NCI-H2196 treated with DMSO at 0.1 percent for 48 hours (cell line): ENCODE results near the gene YJEFN3.
A peak's percentile ranks its signal among the peaks of the same experiment; 100 is the strongest.

Experiments
- DNase-seq: peaks from one replicate; lab custom pipeline; 2025; ENCODE audit not compliant: unreplicated experiment; lab: John Stamatoyannopoulos, UW

Gene YJEFN3

DNA sequence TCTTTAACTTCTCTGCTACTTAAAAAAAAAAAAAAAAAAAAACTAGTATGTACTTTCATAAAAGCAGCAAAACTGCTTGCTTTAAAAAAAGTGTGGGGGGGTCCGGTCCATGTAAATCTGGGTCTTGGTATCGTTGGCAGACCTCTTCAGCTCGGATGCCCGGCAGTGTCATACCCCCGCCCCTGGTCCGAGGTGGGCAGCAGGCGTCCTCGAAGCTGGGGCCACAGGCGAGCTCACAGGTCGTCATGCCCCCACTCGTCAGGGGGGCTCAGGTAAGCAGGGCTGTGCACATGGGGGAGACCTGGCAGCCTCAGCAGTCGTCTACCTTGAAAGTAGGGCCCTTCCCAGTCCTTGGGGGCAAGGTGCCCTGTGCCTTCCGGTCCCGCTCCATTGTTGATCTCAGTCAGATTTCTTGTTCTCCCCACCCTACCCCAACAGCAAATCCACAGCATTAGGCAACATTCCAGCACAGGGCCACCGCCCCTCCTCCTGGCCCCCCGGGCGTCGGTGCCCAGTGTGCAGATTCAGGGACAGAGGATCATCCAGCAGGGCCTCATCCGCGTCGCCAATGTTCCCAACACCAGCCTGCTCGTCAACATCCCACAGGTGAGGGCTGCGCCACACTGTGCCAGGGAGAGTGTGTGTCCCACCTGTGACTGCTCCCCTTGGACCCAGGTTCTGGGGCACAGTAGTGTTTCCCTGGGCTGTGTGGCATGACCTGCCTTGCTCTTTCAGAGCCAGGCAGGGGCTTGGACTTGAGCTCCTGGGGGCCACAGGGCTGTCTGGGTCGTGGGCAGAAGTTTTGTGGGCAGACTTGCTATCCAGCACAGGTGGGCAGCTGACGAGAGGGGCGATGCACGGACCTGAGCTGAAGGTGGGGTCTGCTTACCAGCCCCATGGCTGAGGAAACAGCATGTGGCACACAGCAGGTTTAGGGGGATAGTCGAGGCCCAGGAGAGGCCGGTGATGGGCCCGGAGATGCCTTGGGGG lies 32.8 kb upstream of the YJEFN3 start:
- no peak for DNase-seq

DNA sequence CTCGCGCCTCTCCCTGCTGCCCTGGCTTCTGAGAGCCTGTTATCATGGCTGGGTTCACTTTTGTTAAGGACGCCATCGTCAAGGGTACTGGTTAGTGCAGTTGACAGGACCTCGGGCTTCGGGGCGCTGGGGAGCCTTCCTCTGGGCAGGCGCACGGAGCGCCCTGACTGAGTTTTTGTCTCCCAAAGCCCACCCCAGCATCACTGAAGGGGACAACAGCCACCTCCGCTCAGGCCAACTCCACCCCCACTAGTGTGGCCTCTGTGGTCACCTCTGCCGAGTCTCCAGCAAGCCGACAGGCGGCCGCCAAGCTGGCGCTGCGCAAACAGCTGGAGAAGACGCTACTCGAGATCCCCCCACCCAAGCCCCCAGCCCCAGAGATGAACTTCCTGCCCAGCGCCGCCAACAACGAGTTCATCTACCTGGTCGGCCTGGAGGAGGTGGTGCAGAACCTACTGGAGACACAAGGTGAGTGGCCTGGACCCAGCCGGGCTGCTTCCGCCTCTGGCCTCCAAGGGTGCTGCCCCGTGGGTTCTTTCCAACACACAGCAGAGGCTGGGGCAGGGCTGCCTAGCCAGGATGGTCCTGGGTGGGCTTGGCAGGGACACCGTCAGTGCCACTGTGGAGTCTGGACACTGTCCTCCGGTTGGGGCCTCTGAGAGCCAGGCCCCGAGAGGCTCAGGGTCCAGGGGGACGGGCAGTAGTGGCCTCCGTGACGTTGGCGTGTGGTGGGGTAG lies 30.3 kb upstream of the YJEFN3 start:
- no peak for DNase-seq

DNA sequence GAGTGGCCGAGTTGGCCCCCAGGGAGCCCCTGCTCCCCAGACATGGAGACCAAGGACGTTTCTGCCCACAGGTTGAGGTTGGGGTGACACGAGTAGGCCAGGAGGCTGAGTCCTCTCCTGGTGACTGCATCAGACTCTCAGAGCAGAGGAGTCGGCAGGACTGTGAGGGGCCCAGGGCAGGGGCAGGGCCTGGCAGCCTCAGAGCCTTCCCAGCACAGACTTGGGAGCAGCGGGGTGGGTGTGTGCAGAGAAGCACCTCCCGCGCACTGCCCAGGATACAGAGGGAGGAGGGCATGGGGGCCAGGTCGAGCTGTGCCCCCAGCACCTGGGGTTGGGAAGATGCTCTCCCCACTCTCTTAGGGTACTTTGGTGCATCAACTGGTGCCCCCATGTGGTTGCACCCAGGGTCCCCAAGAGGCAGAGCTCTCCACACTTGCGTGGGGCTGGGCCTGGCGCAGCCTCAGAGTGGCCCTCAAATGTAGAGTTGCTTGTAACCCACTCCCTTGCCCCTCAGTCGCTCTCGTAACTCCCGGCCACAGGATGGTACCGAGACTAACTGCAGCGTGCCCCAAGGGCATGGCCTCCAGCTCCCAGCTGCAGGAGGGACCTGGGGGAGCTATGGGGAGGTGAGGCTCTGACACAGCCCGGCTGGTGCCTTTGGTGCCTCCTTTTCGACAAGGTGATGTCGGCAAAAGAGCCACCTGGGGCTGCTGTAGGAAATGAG lies 29.3 kb upstream of the YJEFN3 start:
- no peak for DNase-seq

DNA sequence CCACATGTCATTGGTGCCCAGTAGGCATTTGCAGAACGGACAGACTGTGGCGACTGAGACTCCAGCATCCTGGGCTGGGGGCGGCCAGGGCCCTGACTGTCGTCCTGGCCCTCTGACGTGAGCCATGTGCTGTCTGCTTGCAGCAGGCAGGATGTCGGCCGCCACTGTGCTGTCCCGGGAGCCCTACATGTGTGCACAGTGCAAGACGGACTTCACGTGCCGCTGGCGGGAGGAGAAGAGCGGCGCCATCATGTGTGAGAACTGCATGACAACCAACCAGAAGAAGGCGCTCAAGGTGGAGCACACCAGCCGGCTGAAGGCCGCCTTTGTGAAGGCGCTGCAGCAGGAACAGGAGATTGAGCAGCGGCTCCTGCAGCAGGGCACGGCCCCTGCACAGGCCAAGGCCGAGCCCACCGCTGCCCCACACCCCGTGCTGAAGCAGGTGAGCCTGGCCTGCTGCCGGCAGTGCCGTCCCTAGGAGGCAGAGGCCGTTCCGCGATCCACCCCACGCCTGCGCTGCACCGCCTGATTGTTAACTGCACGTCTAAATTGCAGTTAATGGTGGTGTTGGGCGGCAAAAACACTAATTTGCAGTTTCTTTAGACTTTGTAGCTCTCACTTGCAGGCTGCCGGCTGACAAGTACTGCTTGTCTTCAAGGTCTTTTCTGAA lies 27.6 kb upstream of the YJEFN3 start:
- DNase-seq: no peak

DNA sequence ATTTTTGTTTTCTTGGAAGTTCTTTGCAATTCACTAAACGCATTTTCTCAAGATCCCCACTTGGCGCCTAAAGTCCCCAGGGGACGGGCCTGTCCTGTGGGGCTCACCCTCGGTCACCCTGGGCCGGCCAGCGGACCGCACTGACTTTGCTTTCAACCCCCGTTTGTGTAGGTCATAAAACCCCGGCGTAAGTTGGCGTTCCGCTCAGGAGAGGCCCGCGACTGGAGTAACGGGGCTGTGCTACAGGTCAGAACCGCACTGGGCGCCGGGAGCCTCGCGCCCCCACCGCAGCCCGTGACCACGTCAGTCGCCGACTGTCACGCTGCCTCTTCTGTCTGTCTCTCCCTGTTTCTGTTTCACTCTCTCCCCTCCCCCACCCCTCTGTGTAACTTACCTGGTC lies 26.9 kb upstream of the YJEFN3 start:
- DNase-seq: no peak

DNA sequence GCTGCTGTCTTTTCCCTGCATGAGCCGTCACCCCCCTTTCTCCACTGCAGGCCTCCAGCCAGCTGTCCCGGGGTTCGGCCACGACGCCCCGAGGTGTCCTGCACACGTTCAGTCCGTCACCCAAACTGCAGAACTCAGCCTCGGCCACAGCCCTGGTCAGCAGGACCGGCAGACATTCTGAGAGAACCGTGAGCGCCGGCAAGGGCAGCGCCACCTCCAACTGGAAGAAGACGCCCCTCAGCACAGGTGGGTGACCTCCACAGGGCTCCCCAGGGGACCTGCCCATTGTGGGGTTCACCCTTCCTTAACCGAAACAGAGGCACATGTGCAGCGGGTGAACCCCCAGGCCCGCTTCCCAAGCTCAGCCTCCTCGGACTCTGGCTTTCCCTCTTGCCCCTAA lies 26.4 kb upstream of the YJEFN3 start:
- DNase-seq: no peak

DNA sequence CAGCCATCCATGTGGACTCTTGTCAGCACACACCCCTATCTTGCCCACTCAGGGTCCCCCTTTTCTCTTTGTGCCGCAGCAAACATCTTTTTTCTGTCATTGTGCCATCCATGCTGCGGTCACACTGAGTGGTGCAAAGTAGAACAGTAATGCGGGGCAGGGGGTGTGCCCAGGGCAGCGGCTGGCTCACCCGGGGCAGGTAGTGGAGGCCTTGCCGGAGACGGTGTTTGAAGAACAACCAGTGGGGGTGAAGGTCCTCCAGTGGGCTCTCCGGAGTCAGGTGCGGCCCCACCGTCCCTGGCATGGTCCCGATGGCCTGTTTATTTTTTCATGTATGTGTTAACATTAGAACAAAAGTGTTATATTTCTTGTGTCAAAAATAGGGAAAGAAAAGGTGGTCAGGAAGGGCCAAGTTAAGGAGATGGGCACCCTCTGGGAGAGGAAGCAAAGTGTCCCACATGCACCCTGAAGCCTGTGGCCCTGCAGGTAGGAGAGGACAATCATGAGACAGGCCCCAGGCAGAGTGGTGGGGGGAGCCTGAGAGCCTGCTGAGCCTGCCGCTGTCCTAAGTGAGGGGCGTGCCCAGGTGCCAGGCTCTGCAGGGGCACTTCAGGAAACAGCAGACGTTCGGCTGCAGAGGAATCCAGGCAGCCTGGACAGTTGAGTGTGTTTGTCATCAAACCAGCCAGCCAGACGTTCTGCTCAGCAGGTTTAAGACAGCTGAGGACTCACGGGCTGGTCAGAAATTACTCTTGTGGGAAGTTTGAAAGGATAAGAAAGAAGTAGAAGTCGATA lies 25.7 kb upstream of the YJEFN3 start:
- no peak for DNase-seq

DNA sequence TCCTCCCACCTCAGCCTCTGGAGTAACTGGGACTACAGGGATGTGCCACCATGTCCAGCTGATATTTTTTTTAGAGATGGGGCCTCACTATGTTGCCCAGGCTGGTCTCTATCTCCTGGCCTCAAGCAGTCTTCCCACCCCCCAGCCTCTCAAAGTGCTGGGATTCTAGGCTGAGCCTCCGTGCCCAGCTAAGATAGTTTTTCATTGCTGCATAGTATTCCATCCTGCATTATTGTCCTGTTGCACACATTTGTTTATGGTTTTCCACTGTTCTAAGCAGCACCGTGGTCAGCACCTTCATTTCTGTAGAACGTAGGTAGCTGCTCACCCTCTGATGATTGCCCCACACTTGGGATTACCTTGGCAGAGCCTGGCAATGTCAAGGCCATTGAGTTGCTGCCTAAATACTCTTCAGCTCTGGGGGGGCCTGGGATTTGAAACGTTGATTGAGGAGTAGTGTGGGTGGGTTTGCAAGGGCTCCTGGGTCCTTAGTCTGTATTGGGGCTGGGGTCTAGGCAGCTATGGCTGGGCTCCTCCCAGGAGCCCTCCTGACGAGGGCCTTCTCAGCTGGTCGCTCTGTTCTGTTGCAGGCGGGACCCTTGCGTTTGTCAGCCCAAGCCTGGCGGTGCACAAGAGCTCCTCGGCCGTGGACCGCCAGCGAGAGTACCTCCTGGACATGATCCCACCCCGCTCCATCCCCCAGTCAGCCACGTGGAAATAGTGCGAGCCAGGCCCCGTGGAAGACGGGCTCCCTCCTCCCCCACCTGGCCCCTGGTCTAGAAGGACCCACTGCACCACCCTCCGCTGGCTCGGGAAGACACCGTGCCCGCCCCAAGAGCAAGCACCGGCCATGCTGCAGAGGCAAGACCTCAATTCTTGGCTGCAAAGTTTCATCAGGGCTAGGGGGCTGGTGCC lies 23.7 kb upstream of the YJEFN3 start:
- DNase-seq: no peak

DNA sequence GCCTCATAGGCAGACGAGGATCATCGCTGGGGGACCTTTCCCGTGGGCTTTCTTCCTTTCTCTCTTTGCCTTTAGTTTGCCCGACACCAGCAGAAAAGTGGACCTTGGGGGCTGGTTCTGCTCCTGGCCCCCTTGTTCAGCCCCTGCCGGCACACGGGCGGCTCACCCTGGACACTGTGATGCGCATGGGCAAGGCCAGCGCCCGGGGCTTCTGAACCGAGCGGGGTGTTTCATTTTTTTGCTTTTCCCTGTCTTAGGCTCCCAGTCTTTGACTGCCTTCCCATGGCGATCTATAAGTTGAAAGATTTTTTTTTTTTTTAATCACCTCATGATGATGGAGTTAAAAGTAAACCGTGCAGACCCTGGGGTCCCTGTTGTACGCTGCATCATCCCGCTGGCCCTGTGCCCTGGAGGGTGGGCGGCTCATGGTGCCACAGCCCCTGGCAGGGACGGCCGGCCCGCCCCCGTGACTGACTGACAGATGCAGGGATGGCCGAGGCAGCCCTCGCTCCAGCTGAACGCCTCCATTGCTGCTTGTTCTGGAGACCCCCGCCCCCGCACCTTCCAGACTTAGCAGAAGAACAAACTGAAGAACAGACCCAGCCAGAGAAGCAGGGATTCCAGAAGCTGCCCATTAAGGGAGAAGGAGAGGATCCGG lies 22.9 kb upstream of the YJEFN3 start:
- no peak for DNase-seq

DNA sequence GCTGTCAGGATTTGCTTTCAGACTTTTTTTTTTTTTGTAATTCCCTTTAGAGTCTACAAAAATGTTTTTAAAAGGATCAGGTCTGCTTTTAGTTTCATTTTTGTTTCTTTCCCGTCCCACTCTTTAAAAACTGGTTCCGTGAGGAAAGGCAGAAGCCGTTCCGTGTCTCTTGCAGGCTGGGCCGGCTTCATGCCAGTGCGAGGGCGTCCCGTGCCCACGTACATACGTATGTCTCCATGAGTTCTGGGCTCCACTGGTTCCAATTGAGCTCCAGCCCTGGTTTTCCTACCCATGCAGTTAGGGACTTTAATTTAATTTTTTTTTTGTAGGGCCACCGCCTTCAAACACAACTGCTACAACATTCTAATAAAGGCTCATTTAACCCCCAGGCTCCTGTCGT lies 22.1 kb upstream of the YJEFN3 start:
- DNase-seq: no peak

DNA sequence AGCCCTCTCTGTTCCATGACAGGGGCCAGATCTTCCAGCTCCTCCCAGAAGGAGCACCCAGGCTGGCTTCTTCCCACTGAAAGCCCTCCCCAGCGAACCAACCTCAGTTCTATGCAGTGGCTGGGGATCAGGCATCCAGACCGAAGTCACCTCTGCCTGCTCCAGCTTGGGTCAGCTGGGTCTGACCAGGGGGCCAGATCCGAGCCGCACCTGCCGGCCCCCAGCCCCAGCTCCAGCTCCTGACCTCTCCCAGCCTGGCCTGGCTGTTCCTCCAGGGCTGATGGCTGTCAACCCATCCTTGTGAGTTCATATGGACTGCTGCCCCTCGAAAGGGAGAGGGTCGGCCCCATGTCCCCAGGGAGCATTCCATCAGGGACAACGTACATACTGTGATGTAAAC lies 21.4 kb upstream of the YJEFN3 start:
- no peak for DNase-seq

DNA sequence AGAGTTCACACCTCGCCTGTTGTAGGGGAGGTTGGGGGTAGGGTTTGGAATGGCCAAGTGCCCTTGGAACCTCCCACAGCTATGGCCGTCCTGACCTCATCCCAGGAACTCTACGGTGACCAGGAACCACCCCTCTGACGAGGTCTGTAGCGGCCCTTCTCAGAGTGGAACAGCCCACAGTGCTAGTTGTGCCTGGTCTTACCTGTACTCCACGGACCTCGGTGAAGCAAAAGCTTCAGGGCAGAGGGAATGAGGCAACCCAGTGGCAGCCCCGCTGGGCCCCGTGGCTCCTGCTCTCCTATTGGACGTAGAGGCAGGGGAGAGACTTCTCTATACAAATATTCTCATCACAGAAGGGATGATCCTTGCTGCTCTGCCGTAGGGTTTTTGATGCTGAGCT lies 20.5 kb upstream of the YJEFN3 start:
- DNase-seq: no peak

DNA sequence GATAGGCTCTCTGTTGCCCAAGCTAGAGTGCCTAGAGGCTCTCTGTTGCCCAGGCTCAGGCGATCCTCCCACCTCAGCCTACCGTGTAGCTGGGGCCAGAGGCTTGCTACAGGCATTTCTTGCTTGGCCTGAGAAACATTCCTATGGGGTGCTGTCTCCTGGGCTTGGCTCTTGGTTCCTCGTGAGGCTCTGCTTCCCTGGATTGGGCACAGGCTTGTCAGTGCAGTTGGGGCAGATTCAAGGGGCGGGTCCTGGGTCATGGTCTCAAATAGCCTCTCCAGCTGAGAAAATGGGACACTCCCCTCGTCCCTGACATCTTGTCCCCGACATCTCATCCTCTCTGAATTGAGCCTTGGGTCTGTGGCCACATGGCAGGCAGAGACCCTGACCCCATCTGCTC lies 18.3 kb upstream of the YJEFN3 start:
- DNase-seq: no peak

DNA sequence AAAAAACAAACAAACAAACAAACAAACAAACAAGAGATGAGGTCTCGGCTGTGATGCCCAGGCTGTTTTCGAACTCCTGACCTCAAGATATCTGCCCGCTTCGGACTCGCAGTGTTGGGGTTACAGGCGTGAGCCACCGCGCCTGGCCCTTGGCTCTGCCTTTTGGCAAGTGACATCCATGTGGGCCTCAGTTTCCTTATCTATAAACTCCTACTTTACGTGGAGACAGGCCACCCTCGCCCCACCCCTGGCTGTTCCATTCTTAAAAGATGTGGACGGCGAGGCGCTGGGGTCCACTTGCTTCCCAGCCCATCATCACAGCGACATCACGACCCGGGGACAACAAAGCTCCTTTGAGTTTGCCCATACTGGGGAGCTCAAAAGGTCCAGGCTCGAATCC lies 15.0 kb upstream of the YJEFN3 start:
- no peak for DNase-seq

DNA sequence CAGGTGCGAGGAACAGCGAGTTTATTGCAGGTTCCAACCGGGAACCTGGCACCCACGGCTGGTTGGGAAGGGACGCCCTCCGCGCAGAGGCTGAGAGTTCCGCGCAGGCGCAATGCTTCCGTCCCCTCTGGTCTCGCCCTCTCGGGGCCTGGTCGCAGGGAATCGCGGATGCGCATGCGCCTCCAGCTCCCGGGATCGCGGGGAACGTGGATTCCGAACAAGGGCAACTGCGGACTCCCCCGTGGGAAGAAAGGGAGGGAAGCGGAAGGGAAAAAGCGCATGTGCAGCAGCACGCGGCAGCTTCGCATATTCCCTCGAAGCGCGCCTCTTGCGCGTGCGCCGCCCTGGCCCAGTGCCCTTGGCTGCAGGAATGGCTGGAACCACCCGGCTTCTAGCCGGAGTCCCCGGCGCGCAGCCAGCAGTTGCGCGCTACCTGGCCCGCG lies 14.5 kb upstream of the YJEFN3 start:
- no peak for DNase-seq

DNA sequence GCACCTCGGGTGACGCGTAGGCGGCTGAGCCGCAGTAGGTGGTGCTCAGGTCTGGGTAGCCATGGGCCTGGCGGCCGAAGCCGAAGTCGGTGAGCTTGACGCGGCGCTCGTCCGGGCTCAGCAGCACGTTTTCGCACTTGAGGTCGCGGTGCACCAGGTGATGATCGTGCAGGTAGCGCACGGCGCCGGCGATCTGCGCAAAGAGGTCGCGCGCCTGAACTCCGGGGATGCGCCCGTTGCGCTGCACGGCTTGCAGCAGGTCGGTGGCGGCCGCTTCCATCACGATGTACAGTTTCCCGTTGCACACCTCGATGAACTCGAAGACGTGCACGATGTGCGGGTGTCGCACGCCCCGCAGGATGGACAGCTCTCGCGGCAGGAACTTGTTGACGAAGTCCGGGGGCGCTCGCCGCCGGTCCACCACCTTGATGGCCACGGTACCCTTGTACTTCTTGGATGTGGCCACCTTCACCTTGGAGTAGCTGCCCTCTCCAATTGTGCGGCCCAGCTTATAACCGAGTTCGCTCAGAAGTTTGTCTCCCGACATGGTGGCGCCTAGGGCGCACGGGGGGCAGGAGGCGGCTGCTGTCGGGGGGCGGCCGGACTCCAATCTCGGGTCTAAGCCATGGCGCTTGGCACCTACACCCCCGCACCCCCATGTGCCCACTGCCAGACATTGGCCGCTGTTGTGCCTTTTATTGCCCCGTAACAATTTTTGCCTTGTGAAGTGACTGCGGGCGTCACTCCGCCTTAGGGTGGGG lies 13.7 kb upstream of the YJEFN3 start, which contains the start of gene TSSK6:
Gene TSSK6, minus strand, starts transcription at position 668 of the 761 bp plus-strand sequence. Its CDS starts 121 bp downstream, at position 547.
- DNase-seq: no peak

DNA sequence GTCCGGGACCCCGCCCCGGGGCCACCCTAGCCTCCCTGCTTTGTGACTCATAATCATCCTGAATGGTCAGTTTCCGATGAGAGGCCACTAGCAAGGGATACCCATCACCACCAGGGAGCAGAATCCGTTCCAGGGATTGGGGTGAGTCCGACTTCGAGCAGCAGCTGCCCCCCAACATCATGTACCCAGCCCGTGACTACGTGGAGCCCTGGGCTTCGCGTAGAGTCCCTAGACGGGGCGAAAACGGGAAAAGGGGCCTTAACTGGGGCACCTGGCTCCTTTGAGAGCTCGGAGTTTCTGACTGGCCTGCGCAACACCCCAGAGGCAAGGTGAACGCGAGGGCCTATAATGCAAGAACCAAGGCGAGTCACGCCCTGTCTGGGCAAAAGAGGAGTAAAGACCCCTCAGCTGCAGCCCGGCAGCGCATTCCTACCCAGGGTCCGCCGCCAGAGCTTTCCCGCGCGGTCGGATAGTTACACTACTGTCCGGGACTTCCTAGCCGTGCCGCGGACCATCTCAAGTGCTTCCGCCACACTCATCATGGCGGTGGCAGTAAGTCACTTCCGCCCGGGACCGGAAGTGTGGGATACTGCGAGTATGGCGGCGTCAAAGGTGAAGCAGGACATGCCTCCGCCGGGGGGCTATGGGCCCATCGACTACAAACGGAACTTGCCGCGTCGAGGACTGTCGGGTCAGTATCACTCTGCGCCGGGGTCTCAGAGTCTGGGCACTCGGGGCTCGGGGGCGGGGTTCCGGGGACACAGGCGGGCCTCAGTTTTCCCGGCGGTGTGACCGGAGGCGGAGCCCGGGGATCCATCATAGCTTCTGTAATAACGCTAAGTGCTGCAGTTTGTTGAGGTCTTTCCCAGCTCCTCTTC lies 12.8 kb upstream of the YJEFN3 start, which contains the start of gene NDUFA13:
Gene NDUFA13, plus strand, starts transcription at position 584 of the 878 bp plus-strand sequence. Its CDS starts 14 bp downstream, at position 598.
- DNase-seq: peak; percentile 79
